Tibial nerve (tissue), 4 donors: Measurements from ENCODE around the gene VAT1L. TPM values are rescaled to one million over a fixed set of nuclear protein-coding genes. Genes with fewer than 3 reads are reported as not detected.

ENCODE experiments used
- DNase-seq, 2 donors: peaks; one replicate each; pipeline ENCODE4 v3.0.0-alpha.2; 2019; ENCODE audit warnings: low spot score in 2 of 2
- H3K27ac ChIP-seq, 4 donors: fragments of 200-600 bp; sonication (generic) in 3 of 4; one replicate each; pipeline ENCODE4 v1.5.1; 2017 to 2019; ENCODE audit warnings: mild to moderate bottlenecking in 1 of 4
- H3K27me3 ChIP-seq, 2 donors: fragments of 200-600 bp; sonication (generic) in 1 of 2; one replicate each; pipeline versions ENCODE4 v1.5.1 to v1.6.0; 2017 to 2019
- H3K36me3 ChIP-seq, 3 donors: fragments of 200-600 bp; sonication (generic); one replicate each; pipeline ENCODE4 v1.5.1; 2018 to 2019
- H3K4me1 ChIP-seq, 4 donors: fragments of 200-600 bp; sonication (generic) in 3 of 4; one replicate each; pipeline ENCODE4 v1.5.1; 2017 to 2019
- H3K4me3 ChIP-seq, 4 donors: fragments of 200-600 bp; sonication (generic) in 3 of 4; one replicate each; pipeline ENCODE4 v1.5.1; 2017 to 2019; ENCODE audit warnings: mild to moderate bottlenecking in 1 of 4, moderate library complexity in 1 of 4
- H3K9me3 ChIP-seq, 4 donors: fragments of 200-600 bp; sonication (generic) in 3 of 4; one replicate each; pipeline ENCODE4 v1.5.1; 2017 to 2019
- CTCF ChIP-seq, 5 experiments: fragments of 200-600 bp in 3 of 5; fragments of 450-650 bp in 2 of 5; sonication (generic) in 3 of 5; IDR thresholded peaks; one replicate each; pipeline ENCODE4 v1.5.1; 2016 to 2019; ENCODE audit warnings: antibody characterized with exemption in 5 of 5, mild to moderate bottlenecking in 3 of 5, moderate library complexity in 2 of 5
- EP300 ChIP-seq, 2 donors: sonication (generic); formaldehyde crosslinking; IDR thresholded peaks; one replicate each; pipeline ENCODE4 v1.6.1; 2017; ENCODE audit warnings: antibody characterized with exemption in 2 of 2, mild to moderate bottlenecking in 1 of 2
- POLR2A ChIP-seq, 2 donors: fragments of 450-650 bp; IDR thresholded peaks; one replicate each; pipeline ENCODE4 v1.6.1; 2017; ENCODE audit warnings: antibody characterized with exemption in 2 of 2, mild to moderate bottlenecking in 2 of 2, moderate library complexity in 2 of 2
- WGBS, 2 donors: methylation state at CpG; one replicate each; pipeline ENCODE4 v1.1.5; 2018; 5-methylcytosine and 5-hydroxymethylcytosine counted together
- total RNA-seq, 4 donors: library from RNA; depleted of rRNA; stranded (reverse); fragments of >200 nt; gene quantifications; one replicate each; pipeline ENCODE4 v1.1.0, GENCODE V29; 2016

VAT1L gene
- total RNA-seq, 4 donors from 2014 or later = 7.2 to 21.6 (median 19.5) TPM

- H3K36me3 ChIP-seq = no peaks in the 10 kb centered on the region
- peaks cover 0 to 16% (median 3%) of the 10 kb centered on the region in 4 donors for H3K4me1 ChIP-seq
- no peak for DNase-seq
- H3K27ac ChIP-seq = no peak overlapping the region
- H3K27me3 ChIP-seq = no peaks in the 10 kb centered on the region
- no peaks in the 10 kb centered on the region for H3K9me3 ChIP-seq
- H3K4me3 ChIP-seq = no peak overlapping the region
- TF ChIP-seq POLR2A (IDR thresholded peaks at IDR 0.05) = no peak
- TF ChIP-seq CTCF (IDR thresholded peaks at IDR 0.05) = no peak
- TF ChIP-seq EP300 (IDR thresholded peaks at IDR 0.05) = no peak
- 74 to 93% methylated on average over 5 of the region's 5 CpGs for WGBS, 2 donors
These were observed 48.4 kb downstream of the VAT1L start for GRCh38 chr16:77836801-77837200.

GRCh38 chr16:77838597-77839255 is 50.4 kb downstream of the VAT1L start:
- TF ChIP-seq EP300 (IDR thresholded peaks at IDR 0.05) (no peak), POLR2A (IDR thresholded peaks at IDR 0.05) (no peak), CTCF (IDR thresholded peaks at IDR 0.05) (no peak)
- Histone ChIP-seq H3K4me1 (peaks cover 0 to 11% (median under 1%) of the 10 kb centered on the region in 4 donors), H3K9me3 (no peaks in the 10 kb centered on the region), H3K36me3 (no peaks in the 10 kb centered on the region), H3K27ac (no peak overlapping the region), H3K27me3 (no peaks in the 10 kb centered on the region), H3K4me3 (no peak overlapping the region)
- 85 to 86% methylated on average over 7 of the region's 7 CpGs for WGBS, 2 donors
- DNase-seq = no peak

- TF ChIP-seq POLR2A (IDR thresholded peaks at IDR 0.05) (no peak), EP300 (IDR thresholded peaks at IDR 0.05) (no peak), CTCF (IDR thresholded peaks at IDR 0.05) (no peak)
- Histone ChIP-seq H3K36me3 (no peaks in the 10 kb centered on the region), H3K27me3 (no peaks in the 10 kb centered on the region), H3K27ac (no peak overlapping the region), H3K4me3 (no peak overlapping the region), H3K9me3 (no peaks in the 10 kb centered on the region), H3K4me1 (peaks cover 0 to 1% (median 0%) of the 10 kb centered on the region in 4 donors)
- 66% methylated on average over 5 of the region's 5 CpGs for WGBS, 2 donors
- no peak for DNase-seq
These were observed 51.7 kb downstream of the VAT1L start for GRCh38 chr16:77840093-77840492.

GRCh38 chr16:77840673-77841501 is 52.5 kb downstream of the VAT1L start:
- Histone ChIP-seq H3K36me3 (no peaks in the 10 kb centered on the region), H3K9me3 (no peaks in the 10 kb centered on the region), H3K27ac (no peak overlapping the region), H3K27me3 (no peaks in the 10 kb centered on the region), H3K4me1 (no peaks in the 10 kb centered on the region), H3K4me3 (no peak overlapping the region)
- no peak for DNase-seq
- WGBS, 2 donors = 58 to 59% methylated on average over 6 of the region's 6 CpGs
- TF ChIP-seq CTCF (IDR thresholded peaks at IDR 0.05) (no peak), POLR2A (IDR thresholded peaks at IDR 0.05) (no peak), EP300 (IDR thresholded peaks at IDR 0.05) (no peak)

GRCh38 chr16:77841502-77841763 is 53.1 kb downstream of the VAT1L start:
- Histone ChIP-seq H3K4me1 (no peaks in the 10 kb centered on the region), H3K27me3 (no peaks in the 10 kb centered on the region), H3K36me3 (no peaks in the 10 kb centered on the region), H3K4me3 (no peak overlapping the region), H3K27ac (no peak overlapping the region), H3K9me3 (no peaks in the 10 kb centered on the region)
- 69 to 74% methylated on average over 3 of the region's 3 CpGs for WGBS, 2 donors
- TF ChIP-seq POLR2A (IDR thresholded peaks at IDR 0.05) = no peak
- TF ChIP-seq EP300 (IDR thresholded peaks at IDR 0.05) = no peak
- no peak for TF ChIP-seq CTCF (IDR thresholded peaks at IDR 0.05)
- no peak for DNase-seq
